ENCODE results near the gene TLR6. TPM values are rescaled to one million over a fixed set of nuclear protein-coding genes. Genes with fewer than 3 reads are reported as not detected.

Gene TLR6
- total and polyA plus RNA-seq, 2 experiments from 2014 or later = 0.24 to 1.1 TPM

DNA sequence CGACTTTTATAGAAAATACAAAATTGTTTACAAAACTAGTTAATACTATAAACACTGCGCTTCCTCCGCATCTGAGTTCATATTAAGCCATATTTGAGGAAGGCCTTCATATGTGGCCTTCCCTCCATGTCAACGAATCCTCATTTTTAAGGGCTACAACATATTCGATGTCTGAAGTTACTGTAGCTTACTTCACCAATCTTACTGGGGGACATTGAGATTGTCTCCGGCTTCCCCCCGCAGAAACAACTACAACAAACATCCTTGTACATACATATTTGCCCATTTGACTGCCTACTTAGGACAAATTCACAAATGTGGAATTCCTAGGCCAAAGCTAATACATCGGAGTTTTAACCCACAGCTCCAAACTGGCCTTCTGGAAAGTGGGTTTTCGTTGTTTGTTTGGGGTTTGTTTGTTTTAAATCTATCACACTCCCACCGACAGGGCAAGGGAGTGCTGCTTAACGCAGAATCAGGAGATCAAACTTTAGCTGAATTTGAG is 10.4 kb upstream of the TLR6 start:
- H3K4me2 ChIP-seq = peak overlapping the region; percentile 95
- peak overlapping the region; percentile 89 for H3K27ac ChIP-seq
- no peaks in the 10 kb centered on the region for H3K36me3 ChIP-seq (replicated peaks; ENCODE audit: insufficient read depth, low read depth)
- peak overlapping the region; percentile 20 for H3K4me3 ChIP-seq
- no peaks in the 10 kb centered on the region for H4K20me1 ChIP-seq (ENCODE audit: insufficient read depth, poor library complexity, severe bottlenecking)
- no peaks in the 10 kb centered on the region for H3K9me3 ChIP-seq (ENCODE audit: low read depth)
- 41% methylated on average over 11 of the region's 11 CpGs for WGBS (ENCODE audit: low lambda C conversion rate, missing lambda C conversion rate)
- no peaks in the 10 kb centered on the region for H3K9me2 ChIP-seq (replicated peaks; ENCODE audit: insufficient read depth)
- no peaks in the 10 kb centered on the region for H3K27me3 ChIP-seq
- H3K79me2 ChIP-seq = peaks cover 29% of the 10 kb centered on the region
- H2AFZ ChIP-seq = peak overlapping the region; percentile 95
- no peak for DNase-seq (ENCODE audit: low spot score)
- TF ChIP-seq, protein P1, sequence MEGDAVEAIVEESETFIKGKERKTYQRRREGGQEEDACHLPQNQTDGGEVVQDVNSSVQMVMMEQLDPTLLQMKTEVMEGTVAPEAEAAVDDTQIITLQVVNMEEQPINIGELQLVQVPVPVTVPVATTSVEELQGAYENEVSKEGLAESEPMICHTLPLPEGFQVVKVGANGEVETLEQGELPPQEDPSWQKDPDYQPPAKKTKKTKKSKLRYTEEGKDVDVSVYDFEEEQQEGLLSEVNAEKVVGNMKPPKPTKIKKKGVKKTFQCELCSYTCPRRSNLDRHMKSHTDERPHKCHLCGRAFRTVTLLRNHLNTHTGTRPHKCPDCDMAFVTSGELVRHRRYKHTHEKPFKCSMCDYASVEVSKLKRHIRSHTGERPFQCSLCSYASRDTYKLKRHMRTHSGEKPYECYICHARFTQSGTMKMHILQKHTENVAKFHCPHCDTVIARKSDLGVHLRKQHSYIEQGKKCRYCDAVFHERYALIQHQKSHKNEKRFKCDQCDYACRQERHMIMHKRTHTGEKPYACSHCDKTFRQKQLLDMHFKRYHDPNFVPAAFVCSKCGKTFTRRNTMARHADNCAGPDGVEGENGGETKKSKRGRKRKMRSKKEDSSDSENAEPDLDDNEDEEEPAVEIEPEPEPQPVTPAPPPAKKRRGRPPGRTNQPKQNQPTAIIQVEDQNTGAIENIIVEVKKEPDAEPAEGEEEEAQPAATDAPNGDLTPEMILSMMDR (IDR thresholded peaks at IDR 0.05; ENCODE audit: poor library complexity) = no peak
- no peak for TF ChIP-seq EZH2 (IDR thresholded peaks at IDR 0.05; ENCODE audit: borderline replicate concordance)
- TF ChIP-seq EZH2phosphoT487 (IDR thresholded peaks at IDR 0.05; ENCODE audit: low read depth, severe bottlenecking, unreplicated experiment) = no peak
- peaks cover 10% of the 10 kb centered on the region for H3K4me1 ChIP-seq (ENCODE audit: insufficient read depth)

DNA sequence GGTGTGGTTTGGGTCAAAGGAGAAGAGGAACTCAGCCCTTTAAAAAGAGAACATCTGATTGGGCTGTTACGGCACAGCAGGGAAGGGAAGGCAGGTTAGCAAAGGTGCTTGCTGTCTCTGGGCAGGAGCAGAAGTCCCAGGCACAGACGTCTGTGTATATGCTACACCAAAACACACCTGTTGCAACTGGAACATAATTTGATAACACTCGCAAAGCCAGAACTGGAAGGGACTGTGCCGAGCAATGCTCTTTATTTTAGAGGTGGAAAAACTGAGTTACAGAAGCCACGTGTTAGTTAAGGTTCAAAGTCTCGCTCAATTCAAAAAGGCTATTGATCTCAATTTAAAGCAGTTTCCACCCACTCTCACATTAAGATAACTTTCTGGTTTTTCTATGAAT is 8.8 kb upstream of the TLR6 start:
- Histone ChIP-seq H3K79me2 (peaks cover 21% of the 10 kb centered on the region), H3K9me3 (ENCODE audit: low read depth) (no peaks in the 10 kb centered on the region), H3K4me1 (ENCODE audit: insufficient read depth) (peaks cover 3% of the 10 kb centered on the region), H3K27ac (peak overlapping the region; percentile 48), H2AFZ (no peak overlapping the region), H3K27me3 (no peaks in the 10 kb centered on the region), H3K36me3 (replicated peaks; ENCODE audit: insufficient read depth, low read depth) (no peaks in the 10 kb centered on the region), H3K4me2 (no peak overlapping the region), H4K20me1 (ENCODE audit: insufficient read depth, poor library complexity, severe bottlenecking) (no peaks in the 10 kb centered on the region), H3K9me2 (replicated peaks; ENCODE audit: insufficient read depth) (no peaks in the 10 kb centered on the region), H3K4me3 (no peak overlapping the region)
- 60% methylated on average over 6 of the region's 6 CpGs for WGBS (ENCODE audit: low lambda C conversion rate, missing lambda C conversion rate)
- peak; percentile 38 for DNase-seq (ENCODE audit: low spot score)
- TF ChIP-seq EZH2 (IDR thresholded peaks at IDR 0.05; ENCODE audit: borderline replicate concordance) (no peak), EZH2phosphoT487 (IDR thresholded peaks at IDR 0.05; ENCODE audit: low read depth, severe bottlenecking, unreplicated experiment) (no peak)
- TF ChIP-seq, protein P1 (IDR thresholded peaks at IDR 0.05; ENCODE audit: poor library complexity) = no peak

DNA sequence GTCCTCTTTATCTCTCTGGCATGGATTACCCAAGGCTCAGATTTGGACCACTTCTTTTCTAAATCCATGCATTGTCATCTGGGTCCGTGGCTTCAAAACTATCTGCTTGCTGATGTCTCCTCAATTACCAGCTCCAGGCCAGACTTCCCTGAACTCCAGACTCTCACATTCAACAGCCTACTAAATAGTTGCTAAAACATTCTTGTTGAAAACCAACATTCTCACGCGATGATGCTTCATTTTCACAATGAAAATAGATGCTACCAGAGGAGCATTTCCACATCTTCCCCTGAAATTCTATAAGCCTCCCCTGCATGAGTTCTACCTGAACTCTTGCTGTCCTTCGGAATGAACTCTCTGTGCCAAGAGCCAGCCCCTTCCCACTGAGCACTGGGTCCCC is 5.2 kb upstream of the TLR6 start:
- no peak for DNase-seq (ENCODE audit: low spot score)
- Histone ChIP-seq H3K4me1 (ENCODE audit: insufficient read depth) (no peaks in the 10 kb centered on the region), H3K9me2 (replicated peaks; ENCODE audit: insufficient read depth) (no peaks in the 10 kb centered on the region), H3K36me3 (replicated peaks; ENCODE audit: insufficient read depth, low read depth) (no peaks in the 10 kb centered on the region), H4K20me1 (ENCODE audit: insufficient read depth, poor library complexity, severe bottlenecking) (no peaks in the 10 kb centered on the region), H3K79me2 (no peaks in the 10 kb centered on the region), H3K4me2 (no peak overlapping the region), H3K4me3 (no peak overlapping the region), H3K27me3 (no peaks in the 10 kb centered on the region), H2AFZ (no peak overlapping the region), H3K27ac (no peak overlapping the region), H3K9me3 (ENCODE audit: low read depth) (no peaks in the 10 kb centered on the region)
- 91% methylated on average over 4 of the region's 4 CpGs for WGBS (ENCODE audit: low lambda C conversion rate, missing lambda C conversion rate)
- TF ChIP-seq, protein P1 (IDR thresholded peaks at IDR 0.05; ENCODE audit: poor library complexity) = no peak
- no peak for TF ChIP-seq EZH2phosphoT487 (IDR thresholded peaks at IDR 0.05; ENCODE audit: low read depth, severe bottlenecking, unreplicated experiment)
- TF ChIP-seq EZH2 (IDR thresholded peaks at IDR 0.05; ENCODE audit: borderline replicate concordance) = no peak
